Stimulated activated naive B cell treated with anti-CD40 and anti-IgM and Interleukin-4, amounts not matched to agents 10 μg/mL and 1 μg/mL and 100 μg/mL, for 72 hours (primary cell): ENCODE measurements around the gene ZBED4.

ENCODE experiments used
- ATAC-seq, 2 donors: fragments of 150-1000 bp; cut with Tn5 transposase; replicated peaks; 2 replicates each; pipeline ENCODE4 v1.10.0; 2021; ENCODE audit warnings: moderate library complexity in 1 of 2
- DNase-seq: peaks from one replicate; pipeline ENCODE4 v3.0.0; 2021
- H3K27ac Mint-ChIP-seq: one replicate; pipeline ENCODE4 v1.8.0; 2022; ENCODE audit warnings: mild to moderate bottlenecking, mixed read lengths
- H3K27me3 Mint-ChIP-seq, 2 donors: one replicate each; pipeline ENCODE4 v1.8.0; 2022; ENCODE audit warnings: mixed read lengths in 2 of 2
- H3K36me3 Mint-ChIP-seq, 2 donors: one replicate each; pipeline ENCODE4 v1.8.0; 2022; ENCODE audit warnings: mixed read lengths in 2 of 2, mild to moderate bottlenecking in 1 of 2
- H3K4me1 Mint-ChIP-seq, 2 donors: one replicate each; pipeline ENCODE4 v1.8.0; 2022; ENCODE audit warnings: mixed read lengths in 2 of 2, mild to moderate bottlenecking in 1 of 2
- H3K4me3 Mint-ChIP-seq, 2 donors: one replicate each; pipeline ENCODE4 v1.8.0; 2022; ENCODE audit warnings: mild to moderate bottlenecking in 2 of 2, mixed read lengths in 2 of 2, moderate library complexity in 1 of 2
- H3K9me3 Mint-ChIP-seq, 2 donors: one replicate each; pipeline ENCODE4 v1.8.0; 2022; ENCODE audit warnings: mixed read lengths in 2 of 2, mild to moderate bottlenecking in 1 of 2

ZBED4 gene, protein sequence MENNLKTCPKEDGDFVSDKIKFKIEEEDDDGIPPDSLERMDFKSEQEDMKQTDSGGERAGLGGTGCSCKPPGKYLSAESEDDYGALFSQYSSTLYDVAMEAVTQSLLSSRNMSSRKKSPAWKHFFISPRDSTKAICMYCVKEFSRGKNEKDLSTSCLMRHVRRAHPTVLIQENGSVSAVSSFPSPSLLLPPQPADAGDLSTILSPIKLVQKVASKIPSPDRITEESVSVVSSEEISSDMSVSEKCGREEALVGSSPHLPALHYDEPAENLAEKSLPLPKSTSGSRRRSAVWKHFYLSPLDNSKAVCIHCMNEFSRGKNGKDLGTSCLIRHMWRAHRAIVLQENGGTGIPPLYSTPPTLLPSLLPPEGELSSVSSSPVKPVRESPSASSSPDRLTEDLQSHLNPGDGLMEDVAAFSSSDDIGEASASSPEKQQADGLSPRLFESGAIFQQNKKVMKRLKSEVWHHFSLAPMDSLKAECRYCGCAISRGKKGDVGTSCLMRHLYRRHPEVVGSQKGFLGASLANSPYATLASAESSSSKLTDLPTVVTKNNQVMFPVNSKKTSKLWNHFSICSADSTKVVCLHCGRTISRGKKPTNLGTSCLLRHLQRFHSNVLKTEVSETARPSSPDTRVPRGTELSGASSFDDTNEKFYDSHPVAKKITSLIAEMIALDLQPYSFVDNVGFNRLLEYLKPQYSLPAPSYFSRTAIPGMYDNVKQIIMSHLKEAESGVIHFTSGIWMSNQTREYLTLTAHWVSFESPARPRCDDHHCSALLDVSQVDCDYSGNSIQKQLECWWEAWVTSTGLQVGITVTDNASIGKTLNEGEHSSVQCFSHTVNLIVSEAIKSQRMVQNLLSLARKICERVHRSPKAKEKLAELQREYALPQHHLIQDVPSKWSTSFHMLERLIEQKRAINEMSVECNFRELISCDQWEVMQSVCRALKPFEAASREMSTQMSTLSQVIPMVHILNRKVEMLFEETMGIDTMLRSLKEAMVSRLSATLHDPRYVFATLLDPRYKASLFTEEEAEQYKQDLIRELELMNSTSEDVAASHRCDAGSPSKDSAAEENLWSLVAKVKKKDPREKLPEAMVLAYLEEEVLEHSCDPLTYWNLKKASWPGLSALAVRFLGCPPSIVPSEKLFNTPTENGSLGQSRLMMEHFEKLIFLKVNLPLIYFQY

DNA sequence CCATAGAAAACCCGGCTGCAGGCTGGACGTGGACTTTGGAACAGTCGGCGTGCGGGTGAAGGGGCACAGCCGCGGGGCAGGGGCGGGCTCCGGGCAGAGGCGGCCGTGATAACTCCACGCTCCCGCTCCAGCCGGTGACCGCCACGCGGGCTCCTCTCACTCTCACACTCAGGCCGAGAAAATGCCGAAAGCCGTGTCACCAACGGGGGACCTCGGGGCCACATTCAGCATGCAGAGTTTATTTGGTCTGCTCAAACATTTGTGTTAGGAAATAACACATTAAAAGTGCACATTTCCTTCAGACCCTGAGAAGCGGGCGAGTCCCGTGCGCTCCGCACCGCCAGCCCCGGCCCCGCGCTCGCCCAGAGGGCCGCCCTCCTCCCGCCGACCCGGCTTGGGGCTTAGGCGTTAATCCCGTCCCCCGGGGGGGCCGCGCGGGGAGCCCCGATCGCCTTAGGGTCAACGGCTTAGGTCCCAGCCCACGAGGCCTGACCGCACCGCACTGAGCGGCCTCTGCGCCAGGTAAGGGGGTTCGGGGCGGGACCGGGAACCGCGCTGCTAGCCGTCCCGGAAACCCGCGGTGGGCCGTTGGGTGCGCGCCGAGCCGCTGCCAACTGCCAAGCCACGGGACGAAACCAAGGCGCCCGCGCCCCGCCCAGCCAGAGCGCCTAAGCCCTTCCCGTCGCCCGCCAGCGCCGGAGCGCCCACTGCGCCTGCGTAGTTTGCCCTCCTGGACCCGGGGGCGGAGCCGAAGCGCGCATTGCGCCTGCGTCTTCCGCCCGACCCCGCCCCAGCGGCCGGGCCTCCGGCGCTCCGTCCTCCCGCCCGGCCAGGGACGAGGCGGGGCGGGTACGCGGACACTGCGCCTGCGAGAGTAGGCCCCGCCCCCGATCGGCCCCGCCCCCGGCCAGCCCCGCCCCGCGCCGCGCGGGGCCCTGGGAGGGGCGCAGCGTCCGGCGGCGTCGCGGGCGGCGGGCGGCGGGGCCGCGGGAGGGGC, at the start of gene ZBED4:
Gene ZBED4, plus strand, starts transcription at position 947 of the 997 bp plus-strand sequence. CDS start 29,819 bp downstream, outside the sequence.
- Mint-ChIP-seq H3K27ac (peak within 1 kb of the TSS; percentile 97), H3K4me3 (peak within 1 kb of the TSS; percentile 94 to 96), H3K4me1 (peaks cover 32 to 47% of the 10 kb centered on the region in 2 donors), H3K36me3 (peaks cover 0 to 14% of the 10 kb centered on the region in 2 donors), H3K9me3 (no peaks in the 10 kb centered on the region), H3K27me3 (peaks cover 23 to 28% of the 10 kb centered on the region in 2 donors)
- peak; percentile 99 for DNase-seq
- ATAC-seq = peak; percentile 87 to 88

DNA sequence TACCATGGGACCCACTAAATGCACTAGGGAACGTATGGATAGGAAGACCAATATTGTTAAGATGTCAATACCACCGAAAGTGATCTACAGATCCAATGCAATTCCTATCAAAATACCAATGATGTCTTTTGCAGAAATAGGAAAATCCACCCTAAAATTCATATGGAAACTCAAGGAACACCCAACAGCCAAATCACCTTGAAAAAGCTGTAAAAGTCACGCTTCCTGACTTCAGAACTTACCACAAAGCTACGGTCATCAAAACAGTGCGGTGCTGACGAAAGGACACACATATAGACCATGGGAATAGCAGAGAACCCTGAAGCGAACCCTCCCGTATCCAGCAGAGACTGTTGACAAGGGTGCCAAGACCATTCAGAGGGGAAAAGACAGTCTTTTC, 46.5 kb upstream of the ZBED4 start:
- ATAC-seq (no peak), DNase-seq (no peak)
- no peaks in the 10 kb centered on the region for H3K27me3 Mint-ChIP-seq
- peaks cover 52 to 54% of the 10 kb centered on the region in 2 donors for H3K36me3 Mint-ChIP-seq
- H3K4me3 Mint-ChIP-seq = no peak overlapping the region
- H3K4me1 Mint-ChIP-seq = peaks cover 43 to 69% of the 10 kb centered on the region in 2 donors
- H3K9me3 Mint-ChIP-seq = no peaks in the 10 kb centered on the region
- no peak overlapping the region for H3K27ac Mint-ChIP-seq

DNA sequence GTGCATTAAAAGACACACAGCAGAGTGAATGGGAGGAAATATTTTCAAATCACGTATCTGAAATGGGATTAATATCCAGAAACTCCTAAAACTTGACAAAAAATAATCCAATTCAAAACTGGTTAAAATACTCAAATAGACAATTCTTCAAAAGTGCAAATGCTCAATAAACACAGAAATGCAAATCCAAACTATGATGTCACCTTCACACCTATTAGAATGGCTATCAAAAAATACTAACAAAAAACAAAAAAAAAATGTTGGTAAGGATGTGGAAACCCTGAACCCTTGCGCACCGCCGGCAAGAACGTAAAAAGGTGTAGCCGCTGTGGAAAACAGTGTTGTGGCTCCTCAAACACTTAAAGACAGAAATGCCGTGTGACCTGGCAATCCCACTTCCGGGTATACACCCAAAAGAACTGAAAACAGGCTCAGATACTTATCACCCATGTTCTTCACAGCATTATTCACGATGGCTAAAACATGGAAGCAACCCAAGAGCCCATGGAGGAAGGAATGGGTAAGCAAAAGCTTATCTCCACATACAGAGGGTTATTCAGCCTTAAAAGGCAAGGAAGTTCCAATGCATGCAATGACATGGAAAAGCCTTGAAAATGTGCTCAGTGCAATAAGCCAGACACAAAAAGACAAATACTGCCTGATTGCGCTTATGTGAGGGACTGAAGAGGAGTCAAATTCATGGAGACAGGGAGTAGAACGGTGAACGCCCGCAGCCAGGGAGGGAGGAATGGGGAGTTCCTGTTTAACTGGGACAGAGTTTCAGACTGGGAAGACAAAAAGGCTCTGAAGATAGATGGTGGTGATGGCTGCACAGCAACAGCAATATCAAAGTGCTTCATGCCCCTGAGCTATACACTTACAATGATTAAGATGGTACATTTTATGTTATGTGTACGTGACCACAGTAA, 45.6 kb upstream of the ZBED4 start:
- ATAC-seq = no peak
- H3K27me3 Mint-ChIP-seq = no peaks in the 10 kb centered on the region
- H3K27ac Mint-ChIP-seq = peak overlapping the region; percentile 20
- peak overlapping the region in 1 of 2 donors; percentile 28 for H3K4me3 Mint-ChIP-seq
- H3K4me1 Mint-ChIP-seq = peaks cover 44 to 73% of the 10 kb centered on the region in 2 donors
- no peaks in the 10 kb centered on the region for H3K9me3 Mint-ChIP-seq
- H3K36me3 Mint-ChIP-seq = peaks cover 49 to 53% of the 10 kb centered on the region in 2 donors
- no peak for DNase-seq

DNA sequence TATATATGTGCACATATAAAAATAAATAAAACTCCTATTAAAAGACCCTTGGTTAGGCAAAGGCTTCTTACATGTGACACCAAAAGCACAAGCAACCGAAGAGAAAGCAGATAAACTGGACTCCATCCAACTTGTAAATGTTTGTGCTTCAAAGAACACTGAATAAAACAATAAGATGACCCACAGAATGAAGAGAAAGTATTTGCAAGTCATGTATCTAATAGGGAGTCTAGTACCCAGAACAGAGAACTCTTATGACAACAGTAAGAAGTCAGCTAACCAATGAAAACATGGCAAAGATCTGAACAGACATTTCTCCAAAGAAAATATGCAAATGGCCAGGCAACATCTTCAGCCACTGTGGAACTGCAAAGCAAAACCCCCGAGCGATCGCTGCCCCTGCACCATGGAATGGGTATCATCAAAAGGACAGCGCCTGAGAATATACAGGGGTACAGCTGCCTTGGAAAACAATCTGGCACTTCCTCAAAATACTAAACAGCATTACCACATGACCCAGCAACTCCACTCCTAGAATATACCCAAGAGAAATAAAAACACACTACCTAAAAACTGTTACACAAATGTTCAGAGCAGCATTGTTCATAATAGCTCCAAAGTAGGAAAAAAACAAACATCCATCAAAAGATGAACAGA, 43.2 kb upstream of the ZBED4 start:
- peaks cover 38 to 51% of the 10 kb centered on the region in 2 donors for H3K36me3 Mint-ChIP-seq
- DNase-seq (no peak), ATAC-seq (no peak)
- H3K4me1 Mint-ChIP-seq = peaks cover 39 to 82% of the 10 kb centered on the region in 2 donors
- H3K9me3 Mint-ChIP-seq = no peaks in the 10 kb centered on the region
- H3K4me3 Mint-ChIP-seq = peak overlapping the region; percentile 30 to 69
- H3K27ac Mint-ChIP-seq = peak overlapping the region; percentile 27
- no peaks in the 10 kb centered on the region for H3K27me3 Mint-ChIP-seq

DNA sequence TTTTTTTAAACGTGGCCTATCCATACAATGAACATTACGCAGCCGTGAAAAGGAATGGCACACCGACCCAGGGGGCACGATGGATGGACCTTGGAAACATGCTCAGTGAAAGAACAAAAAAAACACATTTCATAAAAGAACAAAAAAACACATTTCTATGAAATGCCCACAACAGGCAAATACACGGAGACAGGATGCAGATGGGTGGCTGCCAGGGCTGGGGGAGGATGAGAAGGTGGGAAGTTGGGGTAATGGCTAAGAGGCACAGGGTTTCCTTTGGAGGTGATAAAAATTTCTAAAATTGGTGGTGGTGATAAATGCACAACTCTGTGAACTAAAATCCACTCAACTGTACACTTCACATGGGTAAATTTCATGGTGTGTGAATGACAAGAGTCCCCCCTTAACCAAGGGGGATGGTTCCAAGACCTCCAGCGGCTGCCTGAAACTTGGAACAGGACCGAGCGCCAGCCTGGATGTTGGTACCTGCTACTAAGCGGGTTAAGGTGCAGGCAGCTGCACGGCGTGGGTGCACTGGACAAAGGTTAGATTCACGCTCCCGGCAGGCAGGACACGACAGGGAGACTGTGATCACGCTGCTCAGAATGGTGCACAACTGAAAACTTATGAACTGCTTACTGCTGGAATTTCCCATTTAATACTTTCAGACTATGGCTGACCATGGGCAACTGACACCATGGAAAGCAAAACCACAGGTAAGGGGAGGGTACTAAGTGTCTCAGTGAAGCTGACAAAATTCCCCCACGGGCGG, 42.4 kb upstream of the ZBED4 start:
- Mint-ChIP-seq H3K4me3 (peak overlapping the region; percentile 30 to 69), H3K27me3 (no peaks in the 10 kb centered on the region), H3K27ac (peak overlapping the region; percentile 69), H3K4me1 (peaks cover 44 to 86% of the 10 kb centered on the region in 2 donors), H3K9me3 (no peaks in the 10 kb centered on the region), H3K36me3 (peaks cover 44 to 55% of the 10 kb centered on the region in 2 donors)
- peak; percentile 50 to 65 for ATAC-seq
- DNase-seq = no peak

DNA sequence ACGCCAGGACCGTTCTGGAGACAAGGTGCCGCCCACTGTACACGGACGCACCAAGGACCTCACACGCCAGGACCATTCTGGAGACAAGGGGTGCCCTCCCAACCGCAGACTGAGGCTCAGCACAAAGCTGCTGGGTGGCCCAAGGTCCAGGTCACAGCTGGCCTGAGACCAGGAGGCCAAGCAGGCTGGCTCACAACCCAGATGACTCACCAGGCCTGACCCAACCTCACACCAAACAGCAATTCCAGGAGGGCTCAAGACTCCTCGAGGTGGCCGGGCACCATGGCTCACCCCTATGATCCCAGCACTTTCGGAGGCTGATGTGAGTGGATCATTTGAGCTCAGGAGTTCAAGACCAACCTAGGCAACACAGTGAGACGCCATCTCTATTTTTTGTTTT, 40.8 kb upstream of the ZBED4 start:
- H3K36me3 Mint-ChIP-seq = peaks cover 37 to 58% of the 10 kb centered on the region in 2 donors
- H3K27me3 Mint-ChIP-seq = no peaks in the 10 kb centered on the region
- ATAC-seq = no peak
- peaks cover 42 to 86% of the 10 kb centered on the region in 2 donors for H3K4me1 Mint-ChIP-seq
- no peaks in the 10 kb centered on the region for H3K9me3 Mint-ChIP-seq
- no peak overlapping the region for H3K4me3 Mint-ChIP-seq
- DNase-seq = no peak
- peak overlapping the region; percentile 25 for H3K27ac Mint-ChIP-seq

DNA sequence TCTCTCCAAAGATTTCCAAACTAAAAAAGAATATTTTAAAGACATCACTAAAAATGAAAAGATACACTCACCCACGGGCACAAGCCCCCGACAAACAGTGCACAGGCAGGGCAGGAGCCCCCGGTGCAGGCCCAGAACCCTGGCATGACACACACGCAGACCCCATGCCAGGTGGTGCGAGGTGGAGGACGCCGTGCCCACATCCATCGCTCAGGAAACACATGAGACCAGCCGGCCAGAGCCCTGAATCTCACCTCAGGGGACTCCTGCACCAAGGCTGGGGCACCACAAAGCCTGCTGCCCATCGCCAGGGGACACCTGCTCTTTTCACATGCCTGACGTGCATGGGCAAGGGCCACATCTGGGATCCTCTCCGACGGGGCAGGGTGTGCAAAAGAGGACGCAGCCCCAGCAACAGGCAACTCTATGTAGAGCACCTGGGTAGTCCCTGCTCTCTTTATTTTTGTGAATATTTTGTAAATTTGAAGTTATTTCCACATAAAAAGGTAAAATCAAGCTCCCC, 39.4 kb upstream of the ZBED4 start:
- H3K27me3 Mint-ChIP-seq = no peaks in the 10 kb centered on the region
- no peak overlapping the region for H3K4me3 Mint-ChIP-seq
- H3K4me1 Mint-ChIP-seq = peaks cover 33 to 86% of the 10 kb centered on the region in 2 donors
- ATAC-seq (no peak), DNase-seq (no peak)
- peaks cover 43 to 66% of the 10 kb centered on the region in 2 donors for H3K36me3 Mint-ChIP-seq
- no peak overlapping the region for H3K27ac Mint-ChIP-seq
- no peaks in the 10 kb centered on the region for H3K9me3 Mint-ChIP-seq

DNA sequence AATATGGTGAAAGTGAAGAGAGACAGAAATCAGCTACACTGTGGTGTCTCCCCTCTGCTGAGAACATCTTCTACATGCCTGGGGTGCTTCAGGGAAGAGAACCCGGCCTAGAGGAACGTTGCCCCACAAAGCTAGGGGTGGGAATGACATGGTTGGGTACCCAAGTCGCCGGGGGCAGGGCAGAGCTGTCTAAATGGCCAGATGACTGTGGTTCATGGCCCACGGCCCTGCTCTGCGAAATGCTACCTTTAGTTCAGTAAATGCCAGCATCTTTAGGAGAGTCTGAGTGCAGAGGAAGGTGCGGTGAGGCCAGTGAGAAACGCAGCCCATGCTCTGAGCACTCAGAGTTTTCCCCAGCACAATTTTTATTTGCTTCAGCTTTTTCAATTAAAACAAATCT, 38.8 kb upstream of the ZBED4 start:
- H3K27me3 Mint-ChIP-seq = no peaks in the 10 kb centered on the region
- no peak for DNase-seq
- H3K4me1 Mint-ChIP-seq = peaks cover 33 to 83% of the 10 kb centered on the region in 2 donors
- H3K4me3 Mint-ChIP-seq = no peak overlapping the region
- no peaks in the 10 kb centered on the region for H3K9me3 Mint-ChIP-seq
- H3K36me3 Mint-ChIP-seq = peaks cover 45 to 68% of the 10 kb centered on the region in 2 donors
- no peak overlapping the region for H3K27ac Mint-ChIP-seq
- no peak for ATAC-seq

DNA sequence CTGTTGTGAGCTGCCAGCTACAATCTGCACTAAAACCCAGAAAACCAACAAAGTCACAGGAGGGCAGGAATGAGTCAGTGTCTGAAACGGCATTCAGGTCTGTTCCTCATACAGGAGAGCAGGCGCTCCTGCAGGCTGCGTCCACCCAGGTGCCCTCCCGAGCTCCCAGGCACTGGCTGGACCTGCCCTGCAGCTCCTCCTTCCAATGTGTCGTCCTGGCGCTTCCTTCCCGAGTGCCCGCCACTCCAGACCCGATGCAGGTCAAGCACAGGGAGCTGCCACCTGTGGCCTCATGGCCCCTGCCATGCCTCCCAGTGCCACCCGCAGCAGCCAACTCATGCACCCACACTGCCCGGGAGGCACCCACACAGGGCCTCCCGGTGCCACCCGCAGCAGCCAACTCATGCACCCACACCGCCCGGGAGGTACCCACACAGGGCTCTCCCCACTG, 38.0 kb upstream of the ZBED4 start:
- H3K27ac Mint-ChIP-seq = no peak overlapping the region
- peaks cover 35 to 82% of the 10 kb centered on the region in 2 donors for H3K4me1 Mint-ChIP-seq
- peak; percentile 41 to 55 for ATAC-seq
- peaks cover 48 to 74% of the 10 kb centered on the region in 2 donors for H3K36me3 Mint-ChIP-seq
- no peaks in the 10 kb centered on the region for H3K27me3 Mint-ChIP-seq
- no peak overlapping the region for H3K4me3 Mint-ChIP-seq
- no peak for DNase-seq
- no peaks in the 10 kb centered on the region for H3K9me3 Mint-ChIP-seq

DNA sequence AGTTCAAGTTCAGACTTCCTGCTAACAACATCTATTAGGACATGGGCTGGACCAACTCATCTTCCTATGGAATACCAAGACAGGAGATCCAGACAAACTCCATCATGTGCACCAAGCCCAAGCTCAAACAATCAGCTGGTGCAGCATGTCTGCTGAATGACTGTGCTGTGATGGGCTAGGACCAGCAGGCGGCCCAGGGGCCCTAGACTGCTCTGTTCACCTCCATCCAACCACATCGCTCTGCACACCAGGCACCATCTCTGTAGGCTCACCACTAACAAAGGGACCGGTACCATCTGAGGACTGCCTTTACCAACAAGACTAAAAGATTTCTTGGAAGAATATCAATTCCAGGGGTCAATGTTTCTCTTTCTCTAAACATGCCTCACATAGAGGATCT, 36.3 kb upstream of the ZBED4 start:
- ATAC-seq = no peak
- Mint-ChIP-seq H3K9me3 (no peaks in the 10 kb centered on the region), H3K36me3 (peaks cover 48 to 76% of the 10 kb centered on the region in 2 donors), H3K27me3 (no peaks in the 10 kb centered on the region), H3K27ac (no peak overlapping the region), H3K4me1 (peaks cover 26 to 83% of the 10 kb centered on the region in 2 donors), H3K4me3 (no peak overlapping the region)
- DNase-seq = no peak

DNA sequence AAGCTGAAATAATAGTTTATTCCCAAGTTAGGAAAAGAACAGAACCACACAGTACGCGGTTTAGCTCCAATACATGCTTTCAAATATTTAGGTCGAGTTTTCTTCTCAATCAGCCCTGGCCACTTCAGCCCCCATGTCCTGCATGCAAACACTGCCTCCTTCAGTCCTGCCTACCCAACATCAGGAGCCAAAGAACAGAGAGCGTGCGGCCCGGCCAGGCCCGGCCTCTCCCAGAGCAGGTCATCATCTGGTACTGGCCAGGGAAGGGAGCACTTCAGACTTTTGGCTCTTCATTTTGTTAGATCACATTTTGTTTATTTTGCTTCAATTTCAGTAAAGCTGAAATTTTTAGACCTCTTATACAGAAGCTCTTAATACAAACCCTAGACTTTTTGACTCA, 32.7 kb upstream of the ZBED4 start:
- no peak overlapping the region for H3K27ac Mint-ChIP-seq

More for the DNA sequence above, 32.7 kb upstream of the ZBED4 start:
- Mint-ChIP-seq H3K9me3 (no peaks in the 10 kb centered on the region), H3K27me3 (no peaks in the 10 kb centered on the region), H3K4me1 (peaks cover 38 to 76% of the 10 kb centered on the region in 2 donors), H3K4me3 (no peak overlapping the region), H3K36me3 (peaks cover 50 to 81% of the 10 kb centered on the region in 2 donors)
- DNase-seq = no peak
- no peak for ATAC-seq
